RWPE2 (cell line): ENCODE measurements around the gene COL4A2.

Experiments used
- ATAC-seq: fragments of 200-7000 bp; cut with Tn5 transposase; 3 replicates; pipeline ENCODE4 v1.9.1; 2021; ENCODE audit warnings: low read depth
- DNase-seq: peaks from one replicate; pipeline ENCODE4 v3.0.0-alpha.2; 2020; ENCODE audit warnings: low spot score
- H3K27ac ChIP-seq: fragments of 450-650 bp; 2 replicates; pipeline ENCODE4 v1.5.1; 2017; ENCODE audit warnings: mild to moderate bottlenecking; ENCODE audit not compliant: poor library complexity, severe bottlenecking
- H3K27me3 ChIP-seq: fragments of 250-450 bp; sonication (Bioruptor Pico); 2 replicates; pipeline ENCODE4 v1.5.1; 2021; ENCODE audit warnings: mild to moderate bottlenecking, moderate library complexity; ENCODE audit not compliant: insufficient read depth, poor library complexity, severe bottlenecking
- H3K36me3 ChIP-seq: fragments of 250-450 bp; sonication (Bioruptor Pico); 2 replicates; pipeline ENCODE4 v1.5.1; 2020; ENCODE audit warnings: low read depth, mild to moderate bottlenecking, moderate library complexity
- H3K4me1 ChIP-seq: fragments of 250-450 bp; sonication (Bioruptor Pico); 2 replicates; pipeline ENCODE4 v1.5.1; 2021; ENCODE audit warnings: mild to moderate bottlenecking, moderate library complexity; ENCODE audit not compliant: insufficient read depth, poor library complexity, severe bottlenecking
- H3K4me3 ChIP-seq: fragments of 250-450 bp; sonication (Bioruptor Pico); 2 replicates; pipeline ENCODE4 v1.5.1; 2021; ENCODE audit warnings: mild to moderate bottlenecking, moderate library complexity; ENCODE audit not compliant: severe bottlenecking
- H3K9me3 ChIP-seq: fragments of 250-450 bp; sonication (Bioruptor Pico); 2 replicates; pipeline ENCODE4 v1.5.1; 2021; ENCODE audit warnings: mild to moderate bottlenecking, moderate library complexity; ENCODE audit not compliant: severe bottlenecking
- CTCF ChIP-seq: fragments of 450-650 bp; IDR thresholded peaks from one replicate; pipeline ENCODE4 v1.5.1; 2017; ENCODE audit warnings: mild to moderate bottlenecking, moderate library complexity; ENCODE audit not compliant: poor library complexity, severe bottlenecking

COL4A2 gene

GRCh38 chr13:110411688-110412059 is 104.6 kb downstream of the COL4A2 start:
- peak overlapping the region; percentile 78 for H3K27ac ChIP-seq
- peaks cover 25% of the 10 kb centered on the region for H3K4me1 ChIP-seq
- H3K9me3 ChIP-seq, result no peaks in the 10 kb centered on the region
- TF ChIP-seq CTCF, result no peak
- no peak for DNase-seq
- no peak for ATAC-seq
- no peak overlapping the region for H3K4me3 ChIP-seq
- H3K36me3 ChIP-seq, result peaks cover 29% of the 10 kb centered on the region
- H3K27me3 ChIP-seq, result no peaks in the 10 kb centered on the region

- peak; percentile 86 for DNase-seq
- ATAC-seq, result peak; percentile 85
- Histone ChIP-seq H3K4me1 (peaks cover 25% of the 10 kb centered on the region), H3K27ac (peak overlapping the region; percentile 78), H3K36me3 (peaks cover 29% of the 10 kb centered on the region), H3K9me3 (no peaks in the 10 kb centered on the region), H3K27me3 (no peaks in the 10 kb centered on the region), H3K4me3 (no peak overlapping the region)
- peak; percentile 95 for TF ChIP-seq CTCF
Observed at GRCh38 chr13:110412132-110412914, 105.2 kb downstream of the COL4A2 start.

GRCh38 chr13:110413016-110413675 is 106.1 kb downstream of the COL4A2 start:
- DNase-seq (no peak), ATAC-seq (no peak)
- Histone ChIP-seq H3K4me3 (no peak overlapping the region), H3K9me3 (no peaks in the 10 kb centered on the region), H3K4me1 (peaks cover 25% of the 10 kb centered on the region), H3K36me3 (peaks cover 36% of the 10 kb centered on the region), H3K27ac (peak overlapping the region; percentile 78), H3K27me3 (no peaks in the 10 kb centered on the region)
- TF ChIP-seq CTCF, result no peak

- peaks cover 21% of the 10 kb centered on the region for H3K4me1 ChIP-seq
- H3K27ac ChIP-seq, result no peak overlapping the region
- TF ChIP-seq CTCF, result no peak
- H3K9me3 ChIP-seq, result no peaks in the 10 kb centered on the region
- no peak overlapping the region for H3K4me3 ChIP-seq
- peaks cover 36% of the 10 kb centered on the region for H3K36me3 ChIP-seq
- DNase-seq, result no peak
- ATAC-seq, result no peak
- H3K27me3 ChIP-seq, result no peaks in the 10 kb centered on the region
Observed at GRCh38 chr13:110413676-110414040, 106.6 kb downstream of the COL4A2 start.

GRCh38 chr13:110414283-110414682 is 107.2 kb downstream of the COL4A2 start:
- ATAC-seq, result no peak
- no peak for TF ChIP-seq CTCF
- Histone ChIP-seq H3K36me3 (peaks cover 37% of the 10 kb centered on the region), H3K4me3 (no peak overlapping the region), H3K27ac (no peak overlapping the region), H3K4me1 (peaks cover 18% of the 10 kb centered on the region), H3K27me3 (no peaks in the 10 kb centered on the region), H3K9me3 (no peaks in the 10 kb centered on the region)
- no peak for DNase-seq
